Upper lobe of right lung (tissue), 1 donor: ENCODE results near the gene UQCRFS1. TPM values are rescaled to one million over a fixed set of nuclear protein-coding genes. Genes with fewer than 3 reads are reported as not detected.
"Not testable (repeated sequence)": the region's sequence is repeated elsewhere in the genome, so short reads cannot be mapped to it uniquely, and the experiment has no call there.

Source experiments
- ATAC-seq: fragments of 200-7000 bp; cut with Tn5 transposase; one replicate; pipeline ENCODE4 v1.9.1; 2020; ENCODE audit warnings: mild to moderate bottlenecking, moderate library complexity
- DNase-seq: peaks from one replicate; pipeline ENCODE4 v3.0.0-alpha.2; 2020
- H3K27ac ChIP-seq: fragments of 200-600 bp; one replicate; pipeline ENCODE4 v1.8.0; 2022
- H3K27me3 ChIP-seq: fragments of 200-600 bp; one replicate; pipeline ENCODE4 v1.8.0; 2022; ENCODE audit warnings: mild to moderate bottlenecking
- H3K36me3 ChIP-seq: fragments of 200-600 bp; one replicate; pipeline ENCODE4 v1.8.0; 2022
- H3K4me1 ChIP-seq: fragments of 200-600 bp; one replicate; pipeline ENCODE4 v1.8.0; 2022
- H3K4me3 ChIP-seq: fragments of 200-600 bp; one replicate; pipeline ENCODE4 v1.8.0; 2022; ENCODE audit warnings: mild to moderate bottlenecking
- H3K9me3 ChIP-seq: fragments of 200-600 bp; one replicate; pipeline ENCODE4 v1.8.0; 2022
- CTCF ChIP-seq: fragments of 200-600 bp; IDR thresholded peaks from one replicate; pipeline ENCODE4 v1.8.0; 2022; ENCODE audit warnings: antibody characterized with exemption
- intact Hi-C: fragments of 100-400 bp; cut with DNase I; formaldehyde crosslinking; loops from one replicate; pipeline ENCODE4 v1.11.0; 2022
- total RNA-seq: library from RNA; stranded (reverse); fragmentation: NEBNext Ultra II Directional; extraction: Animal tissue kit (Norgen Biotek cat#: 25700); gene quantifications from one replicate; pipeline ENCODE4 v1.2.1, GENCODE V29; 2021
- donor health status: DM: no; HTN: yes; CAD: no; lungs with severe emphysema.

The UQCRFS1 gene
- total RNA-seq, 1 donor from 2014 or later: 21.7 TPM

- peak overlapping the region; percentile 76 for H3K4me3 ChIP-seq
- H3K36me3 ChIP-seq: no peaks in the 10 kb centered on the region
- ATAC-seq (no peak), DNase-seq (no peak)
- no peaks in the 10 kb centered on the region for H3K9me3 ChIP-seq
- H3K4me1 ChIP-seq: peaks cover 20% of the 10 kb centered on the region
- TF ChIP-seq CTCF: no peak
- H3K27me3 ChIP-seq: no peaks in the 10 kb centered on the region
- intact Hi-C loops: no loop called here
- H3K27ac ChIP-seq: peak overlapping the region; percentile 93
Measured at GRCh38 chr19:29212356-29212647, 649 bp downstream of the UQCRFS1 start.

GRCh38 chr19:29211562-29212355 is 1.2 kb downstream of the UQCRFS1 start:
- Histone ChIP-seq H3K9me3 (no peaks in the 10 kb centered on the region), H3K36me3 (peaks cover 4% of the 10 kb centered on the region), H3K4me3 (peak overlapping the region; percentile 76), H3K27ac (peak overlapping the region; percentile 93), H3K27me3 (no peaks in the 10 kb centered on the region), H3K4me1 (peaks cover 20% of the 10 kb centered on the region)
- DNase-seq (no peak), ATAC-seq (no peak)
- no peak for TF ChIP-seq CTCF
- intact Hi-C loops: no loop called here

GRCh38 chr19:29211041-29211440 is 1.9 kb downstream of the UQCRFS1 start:
- Histone ChIP-seq H3K4me1 (peaks cover 20% of the 10 kb centered on the region), H3K36me3 (peaks cover 11% of the 10 kb centered on the region)
- H3K27ac ChIP-seq, intact Hi-C loops, ATAC-seq, H3K4me3 ChIP-seq, DNase-seq, H3K9me3 ChIP-seq, H3K27me3 ChIP-seq: not testable (repeated sequence)

GRCh38 chr19:29210502-29210901 is 2.4 kb downstream of the UQCRFS1 start:
- H3K4me1 ChIP-seq: peaks cover 20% of the 10 kb centered on the region
- DNase-seq, H3K9me3 ChIP-seq, H3K27me3 ChIP-seq, intact Hi-C loops, H3K4me3 ChIP-seq, ATAC-seq, H3K27ac ChIP-seq: not testable (repeated sequence)
- H3K36me3 ChIP-seq: peaks cover 17% of the 10 kb centered on the region

GRCh38 chr19:29207403-29208187 is 5.4 kb downstream of the UQCRFS1 start:
- peaks cover 21% of the 10 kb centered on the region for H3K36me3 ChIP-seq
- H3K4me3 ChIP-seq, intact Hi-C loops, H3K27me3 ChIP-seq, H3K27ac ChIP-seq, ATAC-seq, H3K9me3 ChIP-seq, DNase-seq: not testable (repeated sequence)
- peaks cover 20% of the 10 kb centered on the region for H3K4me1 ChIP-seq

GRCh38 chr19:29206453-29206852 is 6.5 kb downstream of the UQCRFS1 start:
- ATAC-seq: no peak
- H3K4me1 ChIP-seq: peaks cover 15% of the 10 kb centered on the region
- H3K27me3 ChIP-seq: no peaks in the 10 kb centered on the region
- H3K9me3 ChIP-seq: no peaks in the 10 kb centered on the region
- no peak for DNase-seq
- no peak for TF ChIP-seq CTCF
- intact Hi-C loops: no loop called here
- peaks cover 21% of the 10 kb centered on the region for H3K36me3 ChIP-seq
- no peak overlapping the region for H3K4me3 ChIP-seq
- H3K27ac ChIP-seq: no peak overlapping the region

- no peak for DNase-seq
- H3K9me3 ChIP-seq: no peaks in the 10 kb centered on the region
- no peak for TF ChIP-seq CTCF
- H3K27me3 ChIP-seq: no peaks in the 10 kb centered on the region
- no peak overlapping the region for H3K27ac ChIP-seq
- intact Hi-C loops: no loop called here
- H3K4me3 ChIP-seq: no peak overlapping the region
- no peaks in the 10 kb centered on the region for H3K4me1 ChIP-seq
- H3K36me3 ChIP-seq: peaks cover 21% of the 10 kb centered on the region
- no peak for ATAC-seq
Measured at GRCh38 chr19:29202281-29202680, 10.7 kb downstream of the UQCRFS1 start.
